Skeletal muscle cell (primary cell): ENCODE measurements around the gene DNAJB6.

ENCODE experiments used
- DNase-seq: peaks from one replicate; pipeline ENCODE4 v3.0.0-alpha.2; 2010; ENCODE audit warnings: low read depth
- H3K4me3 ChIP-seq: 2 replicates; pipeline ENCODE4 v1.5.1; 2011; ENCODE audit warnings: low read depth, mild to moderate bottlenecking, control low read depth, low read length, moderate library complexity

The DNAJB6 gene

DNA sequence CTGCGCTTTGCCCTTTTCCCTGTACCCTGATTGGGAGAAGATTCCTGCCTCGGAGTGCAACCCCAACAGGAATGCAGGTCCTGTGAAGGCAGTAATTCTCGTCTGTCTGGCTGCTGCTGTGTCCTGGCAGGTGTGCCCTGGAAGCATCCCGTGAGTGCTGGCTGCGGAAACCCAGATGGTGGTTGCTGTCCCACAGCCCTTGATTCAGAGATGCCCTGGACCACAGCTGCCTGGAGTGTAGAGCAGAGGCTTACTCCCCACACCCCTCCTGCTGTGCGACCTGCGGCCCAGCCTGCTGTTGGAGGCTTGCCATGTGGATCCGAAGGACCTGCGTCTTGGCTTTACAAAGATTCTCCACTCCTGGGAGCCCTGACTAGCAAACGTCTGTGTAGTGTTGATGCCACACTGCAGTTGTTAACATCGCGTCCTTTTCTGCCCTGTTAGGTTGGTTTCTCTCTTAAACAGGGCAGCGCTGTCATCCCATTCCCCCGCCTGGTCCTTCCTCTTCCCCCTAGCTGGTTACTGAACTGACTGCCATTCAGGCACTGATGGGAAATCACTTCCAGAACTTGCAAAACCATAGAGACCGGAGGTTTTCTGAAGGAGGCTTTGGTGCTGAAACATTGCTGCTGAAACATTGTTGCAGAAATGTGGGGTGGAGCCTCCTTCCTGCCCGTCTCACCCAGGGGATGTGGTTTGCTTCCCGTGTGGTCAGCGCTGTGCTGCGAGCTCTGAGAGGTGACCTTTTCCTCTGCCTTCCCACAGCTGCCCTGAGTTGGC is 53.3 kb downstream of the DNAJB6 start:
- DNase-seq: no peak
- no peak overlapping the region for H3K4me3 ChIP-seq

GRCh38 chr7:157391036-157391710 is 54.4 kb downstream of the DNAJB6 start:
- no peak overlapping the region for H3K4me3 ChIP-seq
- no peak for DNase-seq

- no peak overlapping the region for H3K4me3 ChIP-seq
- no peak for DNase-seq
These were observed 55.6 kb downstream of the DNAJB6 start for GRCh38 chr7:157392256-157393037.

- no peak for DNase-seq
- no peak overlapping the region for H3K4me3 ChIP-seq
These were observed 57.7 kb downstream of the DNAJB6 start for GRCh38 chr7:157394246-157395191.

- DNase-seq: no peak
- H3K4me3 ChIP-seq: no peak overlapping the region
These were observed 58.4 kb downstream of the DNAJB6 start for GRCh38 chr7:157395206-157395605.

GRCh38 chr7:157396316-157397035 is 59.7 kb downstream of the DNAJB6 start:
- no peak for DNase-seq
- H3K4me3 ChIP-seq: no peak overlapping the region

GRCh38 chr7:157397036-157397720 is 60.4 kb downstream of the DNAJB6 start:
- DNase-seq: no peak
- H3K4me3 ChIP-seq: no peak overlapping the region

DNA sequence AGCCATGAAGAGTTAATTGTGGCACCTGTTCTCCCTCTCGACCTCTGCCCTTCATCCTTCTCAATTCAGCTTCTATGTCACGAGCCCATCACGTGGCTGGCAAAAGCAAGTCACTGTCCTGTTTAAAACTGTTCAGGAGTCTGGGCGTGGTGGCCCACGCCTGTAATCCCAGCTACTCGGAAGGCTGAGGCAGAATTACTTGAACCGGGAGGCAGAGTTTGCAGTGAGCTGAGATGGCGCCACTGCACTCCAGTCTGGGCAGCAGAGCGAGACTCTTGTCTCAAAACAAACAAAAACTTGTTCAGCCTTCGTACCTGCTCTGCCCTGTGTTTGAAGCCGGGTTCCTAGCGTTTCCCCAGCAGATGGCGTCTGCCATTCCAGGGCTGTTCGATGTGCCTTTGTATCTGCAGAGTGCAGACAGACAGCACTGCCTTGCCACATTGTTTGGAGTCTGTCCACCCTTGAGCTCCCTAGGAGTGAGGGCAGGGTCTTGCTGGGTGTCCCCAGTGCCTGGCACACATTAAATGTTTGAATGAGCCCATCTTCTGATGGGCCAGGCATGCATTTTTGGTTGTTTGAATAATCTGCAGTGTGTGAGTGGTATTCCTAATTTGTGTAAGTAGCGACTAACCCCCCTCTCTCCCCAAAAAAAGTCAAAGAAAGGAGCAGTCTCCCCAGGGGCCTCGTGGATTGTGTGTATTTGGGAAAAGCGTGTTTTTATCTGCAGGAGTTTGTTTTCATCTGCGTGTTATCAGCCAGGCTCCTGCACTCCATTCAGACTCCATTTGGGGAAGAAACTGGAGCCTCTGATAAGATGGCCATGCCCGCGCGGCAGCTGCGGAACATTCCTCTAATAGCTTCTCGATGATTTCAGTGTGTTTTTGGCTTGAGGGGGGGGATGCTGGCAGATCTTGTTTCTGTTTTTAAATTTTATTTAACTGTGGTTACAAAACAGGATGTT is 61.2 kb downstream of the DNAJB6 start:
- no peak overlapping the region for H3K4me3 ChIP-seq
- no peak for DNase-seq

DNA sequence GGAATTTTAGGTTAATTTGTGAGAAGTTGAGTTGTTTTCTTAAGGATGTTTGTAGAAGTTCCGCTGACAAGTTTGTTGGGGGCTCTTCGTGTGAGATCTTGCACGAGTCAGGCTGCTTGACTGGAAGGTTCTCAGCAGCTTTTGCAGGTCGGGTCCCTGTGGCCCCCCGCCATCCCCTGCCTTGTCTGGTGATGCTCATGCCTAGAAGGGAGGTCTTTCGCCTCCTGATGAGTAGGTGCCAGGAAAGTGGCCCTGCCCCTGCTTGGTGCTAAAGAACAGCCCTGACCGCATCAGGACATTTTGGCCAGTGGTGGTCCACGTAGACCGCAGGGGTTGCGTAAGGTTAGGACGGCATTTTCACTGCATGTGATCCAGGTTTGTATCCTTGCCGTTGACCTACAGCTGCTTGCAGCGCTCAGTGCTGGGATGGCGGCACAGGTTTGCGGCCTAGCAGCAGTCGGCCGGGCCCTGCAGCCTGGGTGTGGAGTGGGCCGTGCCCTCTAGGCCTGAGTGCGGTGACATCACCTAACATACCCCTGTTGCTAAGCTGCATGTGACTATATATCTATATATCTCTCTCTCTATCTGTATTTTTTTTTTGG is 62.4 kb downstream of the DNAJB6 start:
- H3K4me3 ChIP-seq: no peak overlapping the region
- no peak for DNase-seq

- H3K4me3 ChIP-seq: no peak overlapping the region
- no peak for DNase-seq
These were observed 63.5 kb downstream of the DNAJB6 start for GRCh38 chr7:157400171-157400860.

- DNase-seq: no peak
These were observed 65.0 kb downstream of the DNAJB6 start for GRCh38 chr7:157401567-157402387.

GRCh38 chr7:157402388-157402703 is 65.5 kb downstream of the DNAJB6 start:
- H3K4me3 ChIP-seq: no peak overlapping the region
- DNase-seq: no peak

More at GRCh38 chr7:157401567-157402387, 65.0 kb downstream of the DNAJB6 start:
- no peak overlapping the region for H3K4me3 ChIP-seq

DNA sequence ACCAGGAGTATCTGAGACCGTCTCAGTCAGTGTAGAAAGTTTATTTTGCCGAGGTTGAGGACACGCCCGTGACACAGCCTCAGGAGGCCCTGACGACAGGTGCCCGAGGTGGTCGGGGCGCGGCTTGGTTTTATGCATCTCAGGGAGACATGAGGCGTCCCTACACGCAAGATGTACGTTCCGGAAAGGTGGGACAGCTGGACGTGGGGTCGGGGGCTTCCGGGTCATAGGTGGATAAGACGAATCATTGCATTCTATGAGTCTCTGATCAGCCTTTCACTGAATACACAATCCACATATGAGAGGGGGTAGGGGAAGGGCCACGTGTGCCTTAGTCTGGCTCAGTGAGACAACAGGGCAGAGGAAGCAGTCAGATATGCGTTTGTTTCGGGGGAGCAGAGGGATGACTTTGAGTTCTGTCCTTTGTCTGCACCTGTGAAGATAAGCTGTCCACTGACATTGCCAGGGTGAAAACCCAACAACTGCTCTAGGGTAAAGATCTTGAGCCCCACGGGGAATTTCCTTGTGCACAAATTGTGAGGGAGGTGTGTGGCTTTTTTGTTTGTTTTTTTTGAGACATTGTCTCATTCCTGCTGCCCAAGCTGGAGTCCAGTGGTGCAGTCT is 66.2 kb downstream of the DNAJB6 start:
- DNase-seq: no peak
- no peak overlapping the region for H3K4me3 ChIP-seq

DNA sequence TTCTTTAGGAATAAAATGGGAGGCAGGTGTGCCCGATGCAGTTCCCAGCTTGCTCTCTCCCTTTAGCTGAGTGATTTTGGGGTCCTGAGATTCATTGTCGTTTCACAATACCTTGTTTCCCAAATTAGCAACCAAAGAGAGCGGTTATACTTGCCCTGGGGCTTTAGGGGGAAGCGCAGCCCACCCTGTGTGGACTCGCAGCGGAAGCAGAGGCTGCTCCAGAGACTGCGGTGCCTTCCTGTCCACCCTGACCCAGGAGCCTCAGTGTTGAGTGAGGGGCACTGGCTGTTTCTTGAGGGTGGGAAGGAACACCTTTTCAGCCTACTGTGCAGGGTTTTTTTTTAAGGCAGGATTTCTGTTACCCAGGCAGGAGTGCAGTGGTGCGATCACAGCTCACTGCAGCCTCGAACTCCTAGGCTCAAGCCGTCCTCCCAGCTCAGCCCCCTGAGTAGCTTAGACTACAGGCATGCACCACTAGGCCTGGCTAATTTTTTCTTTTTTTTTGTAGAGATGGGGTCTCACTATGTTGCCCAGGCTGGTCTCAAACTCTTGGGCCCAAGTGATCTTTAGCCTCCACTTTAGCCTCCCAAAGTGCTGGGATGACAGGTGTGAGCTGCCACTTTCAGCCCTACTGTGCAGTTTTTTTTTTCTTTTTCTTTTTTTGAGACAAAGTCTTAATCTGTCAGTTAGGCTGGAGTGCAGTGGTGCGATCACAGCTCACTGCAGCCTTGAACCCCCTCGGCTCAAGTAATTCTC is 67.0 kb downstream of the DNAJB6 start:
- no peak overlapping the region for H3K4me3 ChIP-seq
- DNase-seq: no peak
